ENCODE results near the gene MYO9B. TPM values are rescaled to one million over a fixed set of nuclear protein-coding genes. Genes with fewer than 3 reads are reported as not detected.

Gene MYO9B
- total RNA-seq, 4 donors from 2014 or later = 102 to 246 (median 151) TPM

DNA sequence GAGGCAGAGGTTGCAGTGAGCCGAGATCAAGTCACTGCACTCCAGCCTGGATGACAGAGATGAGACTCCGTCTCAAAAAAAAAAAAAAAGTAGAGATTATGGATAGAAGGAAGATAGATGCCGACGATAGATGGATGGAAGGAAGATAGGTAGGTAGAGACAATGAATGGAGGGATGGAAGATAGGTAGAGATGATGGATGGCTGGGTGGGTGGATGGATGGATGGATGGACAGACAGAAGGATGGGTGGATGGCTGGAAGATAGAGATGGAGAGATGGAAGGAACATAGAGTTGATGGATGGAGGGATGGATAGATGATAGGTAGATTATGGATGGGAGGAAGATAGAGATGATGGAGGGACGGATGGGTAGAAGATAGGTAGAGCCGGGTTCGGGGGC, 121.0 kb downstream of the MYO9B start:
- no peak overlapping the region for H3K27ac ChIP-seq
- no peak for DNase-seq
- no peak overlapping the region for H3K4me3 ChIP-seq
- 95 to 100% methylated on average over 5 to 7 of the region's 7 CpGs for WGBS, 2 donors (ENCODE audit: low coverage in 1 of 2)
- in situ Hi-C loops (cut with MboI; ENCODE audit: low pct_ligation_motif_present in 1 of 4, low pct_unique_long_range_greater_than_20kb in 1 of 4, low sequenced_read_pairs in 3 of 4) (no loop called here), intact Hi-C loops (cut with DNase I; ENCODE audit: low total_unique reads) (no loop called here)
- peaks cover 0 to 70% (median 25%) of the 10 kb centered on the region in 4 donors for H3K36me3 ChIP-seq
- no peak for TF ChIP-seq EP300 (IDR thresholded peaks at IDR 0.05; ENCODE audit: low read depth)
- TF ChIP-seq POLR2AphosphoS5 (IDR thresholded peaks at IDR 0.05) = no peak
- TF ChIP-seq, protein P1, sequence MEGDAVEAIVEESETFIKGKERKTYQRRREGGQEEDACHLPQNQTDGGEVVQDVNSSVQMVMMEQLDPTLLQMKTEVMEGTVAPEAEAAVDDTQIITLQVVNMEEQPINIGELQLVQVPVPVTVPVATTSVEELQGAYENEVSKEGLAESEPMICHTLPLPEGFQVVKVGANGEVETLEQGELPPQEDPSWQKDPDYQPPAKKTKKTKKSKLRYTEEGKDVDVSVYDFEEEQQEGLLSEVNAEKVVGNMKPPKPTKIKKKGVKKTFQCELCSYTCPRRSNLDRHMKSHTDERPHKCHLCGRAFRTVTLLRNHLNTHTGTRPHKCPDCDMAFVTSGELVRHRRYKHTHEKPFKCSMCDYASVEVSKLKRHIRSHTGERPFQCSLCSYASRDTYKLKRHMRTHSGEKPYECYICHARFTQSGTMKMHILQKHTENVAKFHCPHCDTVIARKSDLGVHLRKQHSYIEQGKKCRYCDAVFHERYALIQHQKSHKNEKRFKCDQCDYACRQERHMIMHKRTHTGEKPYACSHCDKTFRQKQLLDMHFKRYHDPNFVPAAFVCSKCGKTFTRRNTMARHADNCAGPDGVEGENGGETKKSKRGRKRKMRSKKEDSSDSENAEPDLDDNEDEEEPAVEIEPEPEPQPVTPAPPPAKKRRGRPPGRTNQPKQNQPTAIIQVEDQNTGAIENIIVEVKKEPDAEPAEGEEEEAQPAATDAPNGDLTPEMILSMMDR (IDR thresholded peaks at IDR 0.05) = no peak
- TF ChIP-seq POLR2A (IDR thresholded peaks at IDR 0.05) = no peak
- H3K4me1 ChIP-seq = no peaks in the 10 kb centered on the region
- H3K27me3 ChIP-seq = no peaks in the 10 kb centered on the region
- H3K9me3 ChIP-seq = no peaks in the 10 kb centered on the region

DNA sequence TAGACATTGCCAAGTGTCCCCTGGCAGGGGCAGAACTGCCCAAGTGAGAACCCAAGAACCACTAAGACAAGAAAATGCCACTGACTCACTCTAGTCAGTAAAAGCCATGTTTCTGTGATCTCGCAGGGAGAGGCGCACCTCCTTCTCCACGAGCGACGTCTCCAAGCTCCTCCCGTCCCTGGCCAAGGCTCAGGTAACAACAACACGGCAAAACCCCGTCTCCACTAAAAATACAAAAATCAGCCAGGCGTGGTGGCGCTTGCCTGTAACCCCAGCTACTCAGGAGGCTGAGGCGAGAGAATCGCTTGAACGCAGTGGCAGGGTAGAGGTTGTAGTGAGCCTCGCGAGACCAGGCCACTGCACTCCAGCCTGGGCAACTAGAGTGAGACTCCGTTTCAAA, 122.1 kb downstream of the MYO9B start:
- TF ChIP-seq, protein P1 (IDR thresholded peaks at IDR 0.05) = no peak
- no peak for TF ChIP-seq POLR2AphosphoS5 (IDR thresholded peaks at IDR 0.05)
- no peak for TF ChIP-seq EP300 (IDR thresholded peaks at IDR 0.05; ENCODE audit: low read depth)
- no peak for TF ChIP-seq POLR2A (IDR thresholded peaks at IDR 0.05)
- no peaks in the 10 kb centered on the region for H3K4me1 ChIP-seq
- no peak for DNase-seq
- H3K9me3 ChIP-seq = no peaks in the 10 kb centered on the region
- in situ Hi-C loops (cut with MboI; ENCODE audit: low pct_ligation_motif_present in 1 of 4, low pct_unique_long_range_greater_than_20kb in 1 of 4, low sequenced_read_pairs in 3 of 4) (no loop called here), intact Hi-C loops (cut with DNase I; ENCODE audit: low total_unique reads) (no loop called here)
- no peaks in the 10 kb centered on the region for H3K27me3 ChIP-seq
- no peak overlapping the region for H3K27ac ChIP-seq
- no peak overlapping the region for H3K4me3 ChIP-seq
- WGBS, 2 donors (ENCODE audit: low coverage in 1 of 2) = 96% methylated on average over 16 of the region's 16 CpGs; no CpG with 5 or more reads in 1 of the 2 donors
- peaks cover 0 to 65% (median 21%) of the 10 kb centered on the region in 4 donors for H3K36me3 ChIP-seq

DNA sequence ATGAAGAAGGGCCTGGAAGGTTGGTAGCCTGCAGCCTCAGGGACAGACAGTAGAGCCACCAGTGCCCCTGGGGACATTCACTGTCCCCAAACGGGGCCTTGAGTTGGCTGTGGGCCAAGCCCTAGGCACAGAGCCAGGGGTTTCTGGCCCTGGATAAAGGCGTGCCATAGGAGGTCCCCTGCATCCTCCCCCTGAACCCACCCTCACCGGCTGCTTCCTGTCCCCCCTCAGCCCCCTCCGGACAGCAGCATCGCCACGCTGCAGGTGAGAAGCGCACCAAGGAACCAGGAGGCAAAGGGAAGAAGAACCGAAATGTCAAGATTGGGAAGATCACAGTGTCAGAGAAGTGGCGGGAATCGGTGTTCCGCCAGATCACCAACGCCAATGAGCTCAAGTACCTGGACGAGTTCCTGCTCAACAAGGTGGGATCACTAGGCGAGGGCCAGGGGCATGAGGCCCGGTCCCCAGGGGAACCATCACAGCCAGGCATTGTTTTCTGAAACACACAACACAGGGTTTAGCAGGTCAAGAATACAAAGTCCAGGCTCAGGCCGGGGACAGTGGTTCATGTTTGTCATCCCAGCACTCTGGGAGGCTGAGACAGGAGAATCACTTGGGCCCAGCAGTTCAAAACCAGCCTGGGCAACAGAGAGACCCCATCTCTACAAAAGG, 125.0 kb downstream of the MYO9B start:
- Histone ChIP-seq H3K27ac (no peak overlapping the region), H3K9me3 (no peaks in the 10 kb centered on the region), H3K4me3 (no peak overlapping the region), H3K36me3 (peaks cover 0 to 41% (median 9%) of the 10 kb centered on the region in 4 donors), H3K4me1 (no peaks in the 10 kb centered on the region), H3K27me3 (no peaks in the 10 kb centered on the region)
- in situ Hi-C loops (cut with MboI; ENCODE audit: low pct_ligation_motif_present in 1 of 4, low pct_unique_long_range_greater_than_20kb in 1 of 4, low sequenced_read_pairs in 3 of 4) = loop anchor here in 1 of 4 donors (10.0 kb wide), 1 partner anchor 84 kb away; the partner anchor contains the start of gene ANKLE1
- no peak for DNase-seq
- intact Hi-C loops (cut with DNase I; ENCODE audit: low total_unique reads) = no loop called here
- no peak for TF ChIP-seq POLR2A (IDR thresholded peaks at IDR 0.05)
- TF ChIP-seq POLR2AphosphoS5 (IDR thresholded peaks at IDR 0.05) = no peak
- no peak for TF ChIP-seq EP300 (IDR thresholded peaks at IDR 0.05; ENCODE audit: low read depth)
- TF ChIP-seq, protein P1 (IDR thresholded peaks at IDR 0.05) = no peak
- 85 to 100% methylated on average over 1 to 16 of the region's 16 CpGs for WGBS, 2 donors (ENCODE audit: low coverage in 1 of 2)

DNA sequence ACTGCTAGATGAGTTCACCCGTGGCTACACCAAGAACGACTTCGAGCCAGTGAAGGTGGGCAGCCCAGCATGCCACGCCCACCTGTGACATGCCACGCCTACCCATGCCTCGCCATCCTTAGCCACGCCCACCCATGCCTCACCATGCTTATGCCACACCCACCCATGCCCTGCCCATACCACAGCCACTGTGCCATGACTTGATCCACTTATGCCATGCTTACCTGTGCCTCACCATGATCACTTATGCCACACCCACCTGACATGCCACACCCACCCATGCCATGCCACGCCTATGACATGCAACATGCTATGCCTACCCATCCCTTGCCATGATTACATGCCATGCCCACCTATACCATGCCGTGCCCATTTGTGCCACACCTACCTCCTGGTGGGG, 126.7 kb downstream of the MYO9B start:
- in situ Hi-C loops (cut with MboI; ENCODE audit: low pct_ligation_motif_present in 1 of 4, low pct_unique_long_range_greater_than_20kb in 1 of 4, low sequenced_read_pairs in 3 of 4) = loop anchor here in 1 of 4 donors (10.0 kb wide), 1 partner anchor 83 kb away; the partner anchor contains the start of gene ANKLE1
- WGBS, 2 donors (ENCODE audit: low coverage in 1 of 2) = 82% methylated on average over 9 of the region's 9 CpGs; no CpG with 5 or more reads in 1 of the 2 donors

More for the DNA sequence above, 126.7 kb downstream of the MYO9B start:
- intact Hi-C loops (cut with DNase I; ENCODE audit: low total_unique reads) = no loop called here
- H3K36me3 ChIP-seq = peaks cover 0 to 39% (median 9%) of the 10 kb centered on the region in 4 donors
- no peak overlapping the region for H3K4me3 ChIP-seq
- no peak overlapping the region for H3K27ac ChIP-seq
- no peaks in the 10 kb centered on the region for H3K4me1 ChIP-seq
- no peaks in the 10 kb centered on the region for H3K9me3 ChIP-seq
- TF ChIP-seq POLR2AphosphoS5 (IDR thresholded peaks at IDR 0.05) = no peak
- TF ChIP-seq POLR2A (IDR thresholded peaks at IDR 0.05) = no peak
- no peak for TF ChIP-seq EP300 (IDR thresholded peaks at IDR 0.05; ENCODE audit: low read depth)
- TF ChIP-seq, protein P1 (IDR thresholded peaks at IDR 0.05) = no peak
- DNase-seq = no peak
- no peaks in the 10 kb centered on the region for H3K27me3 ChIP-seq
